Stimulated activated CD8-positive, alpha-beta memory T cell treated with anti-CD3 and anti-CD28 coated beads, Interleukin-12 subunit alpha, Interleukin-12 subunit beta, amount 100 ng/mL, for 4 hours (primary cell): ENCODE measurements around the gene RNF212B.

ENCODE experiments used
- DNase-seq: peaks from one replicate; pipeline ENCODE4 v3.0.0-alpha.2; 2020; ENCODE audit warnings: low read depth

RNF212B gene

DNA sequence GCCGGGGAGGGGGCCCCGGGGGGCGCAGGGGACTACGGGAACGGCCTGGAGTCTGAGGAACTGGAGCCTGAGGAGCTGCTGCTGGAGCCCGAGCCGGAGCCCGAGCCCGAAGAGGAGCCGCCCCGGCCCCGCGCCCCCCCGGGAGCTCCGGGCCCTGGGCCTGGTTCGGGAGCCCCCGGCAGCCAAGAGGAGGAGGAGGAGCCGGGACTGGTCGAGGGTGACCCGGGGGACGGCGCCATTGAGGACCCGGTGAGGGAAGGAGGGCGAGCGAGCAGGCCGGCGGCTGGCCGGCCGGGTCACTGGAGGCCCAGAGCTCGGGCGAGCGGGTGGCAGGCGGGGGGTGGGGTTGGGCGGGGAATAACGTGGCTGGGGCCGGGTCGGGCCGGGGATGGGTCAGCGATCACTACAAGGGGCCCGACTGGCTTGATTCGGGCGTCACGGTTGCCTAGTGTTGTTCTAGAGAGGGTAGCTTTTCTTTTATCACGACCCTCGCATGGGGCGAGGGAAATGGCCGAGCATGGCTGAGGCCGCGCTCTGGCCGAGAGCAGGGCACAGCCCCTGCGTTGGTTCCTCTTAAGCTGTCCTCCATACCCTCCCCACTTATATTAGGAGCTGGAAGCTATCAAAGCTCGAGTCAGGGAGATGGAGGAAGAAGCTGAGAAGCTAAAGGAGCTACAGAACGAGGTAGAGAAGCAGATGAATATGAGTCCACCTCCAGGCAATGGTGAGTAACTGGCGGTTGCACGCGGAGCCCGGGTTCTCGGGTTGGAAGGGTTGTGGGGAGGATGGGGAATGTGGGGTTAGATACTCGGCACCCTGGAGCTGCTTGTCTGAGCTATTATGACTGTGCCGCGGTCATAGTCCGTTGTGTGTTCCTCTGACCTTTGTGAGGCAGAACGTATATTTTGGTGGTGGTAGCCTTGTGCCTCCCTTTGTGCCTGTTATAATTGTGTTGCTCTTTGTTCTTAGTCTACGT, 84.1 kb downstream of the RNF212B start:
- no peak for DNase-seq
